Gastrocnemius medialis (tissue), 4 donors: ENCODE measurements around the gene ABTB2. TPM values are rescaled to one million over a fixed set of nuclear protein-coding genes. Genes with fewer than 3 reads are reported as not detected.
"Not testable (repeated sequence)": the region's sequence is repeated elsewhere in the genome, so short reads cannot be mapped to it uniquely, and the experiment has no call there.

ENCODE experiments used
- ATAC-seq, 2 donors: fragments of 150-250 bp; one replicate each; pipeline ENCODE4 v1.9.1; 2016
- DNase-seq, 2 donors: peaks; one replicate each; pipeline ENCODE4 v3.0.0-alpha.2; 2019
- H3K27ac ChIP-seq, 4 donors: fragments of 200-600 bp; sonication (generic); 1 replicate in 1 of 4; 2 replicates in 3 of 4; pipeline ENCODE4 v1.5.1; 2016 to 2018; ENCODE audit warnings: mild to moderate bottlenecking in 2 of 4, moderate library complexity in 1 of 4
- H3K27me3 ChIP-seq, 3 donors: fragments of 200-600 bp; sonication (generic) in 2 of 3; 1 replicate in 1 of 3; 2 replicates in 2 of 3; pipeline versions ENCODE4 v1.5.1 to v1.6.0; 2016 to 2019; ENCODE audit warnings: mild to moderate bottlenecking in 1 of 3, moderate library complexity in 1 of 3
- H3K36me3 ChIP-seq, 2 donors: fragments of 200-600 bp; sonication (generic) in 1 of 2; one replicate each; pipeline ENCODE4 v1.5.1; 2017 to 2018
- H3K4me1 ChIP-seq, 2 donors: fragments of 200-600 bp; sonication (generic) in 1 of 2; one replicate each; pipeline ENCODE4 v1.5.1; 2016 to 2017; ENCODE audit warnings: mild to moderate bottlenecking in 2 of 2
- H3K4me3 ChIP-seq, 4 donors: fragments of 200-600 bp; sonication (generic) in 3 of 4; 1 replicate in 1 of 4; 2 replicates in 3 of 4; pipeline ENCODE4 v1.5.1; 2016 to 2019; ENCODE audit warnings: mild to moderate bottlenecking in 2 of 4
- H3K9me3 ChIP-seq, 3 donors: fragments of 200-600 bp; sonication (generic) in 2 of 3; 1 replicate in 1 of 3; 2 replicates in 2 of 3; pipeline ENCODE4 v1.5.1; 2016 to 2019
- POLR2A ChIP-seq, 2 donors: fragments of 450-650 bp; IDR thresholded peaks; one replicate each; pipeline ENCODE4 v1.6.1; 2017; ENCODE audit warnings: antibody characterized with exemption in 2 of 2, mild to moderate bottlenecking in 2 of 2, moderate library complexity in 2 of 2
- in situ Hi-C, 4 donors: fragments of 200-750 bp; cut with MboI; loops; one replicate each; pipeline versions ENCODE4 v1.15.0 to v1.8.0; 2017; ENCODE audit warnings: low sequenced_read_pairs in 4 of 4
- intact Hi-C: fragments of 100-400 bp; cut with DNase I; formaldehyde crosslinking; loops from one replicate; pipeline ENCODE4 v1.15.1; 2023; ENCODE audit warnings: low total_unique reads
- total RNA-seq, 4 donors: library from RNA; depleted of rRNA; stranded (reverse); fragments of >200 nt; gene quantifications; one replicate each; pipeline versions ENCODE4 v1.1.0 to v1.2.3, GENCODE V29; 2016
- TF ChIP-seq, protein P1 (sequence below), 5 experiments: fragments of 450-650 bp in 3 of 5; fragments of 200-600 bp in 2 of 5; sonication (generic) in 2 of 5; IDR thresholded peaks in 4 of 5; conservative IDR thresholded peaks in 1 of 5; 1 replicate in 4 of 5; 2 replicates in 1 of 5; pipeline ENCODE4 v1.5.1; 2016 to 2019; ENCODE audit warnings: antibody characterized with exemption in 5 of 5, mild to moderate bottlenecking in 3 of 5, moderate library complexity in 3 of 5

The ABTB2 gene
- total RNA-seq, 4 donors from 2014 or later, result 8.8 to 30.7 (median 12.2) TPM

- Histone ChIP-seq H3K4me3 (no peak overlapping the region), H3K27me3 (no peaks in the 10 kb centered on the region), H3K27ac (no peak overlapping the region), H3K9me3 (no peaks in the 10 kb centered on the region), H3K36me3 (no peaks in the 10 kb centered on the region), H3K4me1 (peaks cover 9% of the 10 kb centered on the region in 2 donors)
- no peak for DNase-seq
- no peak for TF ChIP-seq POLR2A (IDR thresholded peaks at IDR 0.05)
- TF ChIP-seq, protein P1, sequence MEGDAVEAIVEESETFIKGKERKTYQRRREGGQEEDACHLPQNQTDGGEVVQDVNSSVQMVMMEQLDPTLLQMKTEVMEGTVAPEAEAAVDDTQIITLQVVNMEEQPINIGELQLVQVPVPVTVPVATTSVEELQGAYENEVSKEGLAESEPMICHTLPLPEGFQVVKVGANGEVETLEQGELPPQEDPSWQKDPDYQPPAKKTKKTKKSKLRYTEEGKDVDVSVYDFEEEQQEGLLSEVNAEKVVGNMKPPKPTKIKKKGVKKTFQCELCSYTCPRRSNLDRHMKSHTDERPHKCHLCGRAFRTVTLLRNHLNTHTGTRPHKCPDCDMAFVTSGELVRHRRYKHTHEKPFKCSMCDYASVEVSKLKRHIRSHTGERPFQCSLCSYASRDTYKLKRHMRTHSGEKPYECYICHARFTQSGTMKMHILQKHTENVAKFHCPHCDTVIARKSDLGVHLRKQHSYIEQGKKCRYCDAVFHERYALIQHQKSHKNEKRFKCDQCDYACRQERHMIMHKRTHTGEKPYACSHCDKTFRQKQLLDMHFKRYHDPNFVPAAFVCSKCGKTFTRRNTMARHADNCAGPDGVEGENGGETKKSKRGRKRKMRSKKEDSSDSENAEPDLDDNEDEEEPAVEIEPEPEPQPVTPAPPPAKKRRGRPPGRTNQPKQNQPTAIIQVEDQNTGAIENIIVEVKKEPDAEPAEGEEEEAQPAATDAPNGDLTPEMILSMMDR (IDR thresholded peaks at IDR 0.05 in 4 of 5, conservative IDR thresholded peaks at IDR 0.05 in 1 of 5), result no peak
- no peak for ATAC-seq
- intact Hi-C loops, result no loop called here
- in situ Hi-C loops, result no loop called here
Observed at GRCh38 chr11:34394771-34395300, 37.0 kb upstream of the ABTB2 start.

GRCh38 chr11:34387653-34388052 is 29.8 kb upstream of the ABTB2 start:
- no peak overlapping the region for H3K4me3 ChIP-seq
- no peaks in the 10 kb centered on the region for H3K4me1 ChIP-seq
- TF ChIP-seq, protein P1 (IDR thresholded peaks at IDR 0.05 in 4 of 5, conservative IDR thresholded peaks at IDR 0.05 in 1 of 5), result no peak
- TF ChIP-seq POLR2A (IDR thresholded peaks at IDR 0.05), result no peak
- DNase-seq (no peak), ATAC-seq (no peak)
- in situ Hi-C loops (no loop called here), intact Hi-C loops (no loop called here)
- no peak overlapping the region for H3K27ac ChIP-seq
- H3K36me3 ChIP-seq, result no peaks in the 10 kb centered on the region
- no peaks in the 10 kb centered on the region for H3K27me3 ChIP-seq
- no peaks in the 10 kb centered on the region for H3K9me3 ChIP-seq

DNA sequence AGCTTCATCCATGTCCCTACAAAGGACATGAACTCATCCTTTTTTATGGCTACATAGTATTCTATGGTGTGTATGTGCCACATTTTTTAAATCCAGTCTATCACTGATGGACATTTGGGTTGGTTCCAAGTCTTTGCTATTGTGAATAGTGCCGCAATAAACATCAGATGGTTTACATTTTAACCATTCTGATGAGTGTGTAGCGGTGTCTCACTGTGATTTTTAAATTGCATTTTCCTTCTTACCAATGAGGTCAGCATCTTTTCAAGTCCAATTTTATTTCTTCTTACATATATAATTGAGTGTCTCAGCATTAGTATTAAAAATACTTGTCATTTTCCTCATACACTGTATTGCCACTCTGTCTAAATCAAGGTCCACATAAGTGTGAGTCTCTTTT is 28.5 kb upstream of the ABTB2 start:
- H3K4me1 ChIP-seq, DNase-seq, H3K27me3 ChIP-seq, H3K4me3 ChIP-seq, in situ Hi-C loops, intact Hi-C loops, H3K27ac ChIP-seq, H3K9me3 ChIP-seq, H3K36me3 ChIP-seq, ATAC-seq: not testable (repeated sequence)

DNA sequence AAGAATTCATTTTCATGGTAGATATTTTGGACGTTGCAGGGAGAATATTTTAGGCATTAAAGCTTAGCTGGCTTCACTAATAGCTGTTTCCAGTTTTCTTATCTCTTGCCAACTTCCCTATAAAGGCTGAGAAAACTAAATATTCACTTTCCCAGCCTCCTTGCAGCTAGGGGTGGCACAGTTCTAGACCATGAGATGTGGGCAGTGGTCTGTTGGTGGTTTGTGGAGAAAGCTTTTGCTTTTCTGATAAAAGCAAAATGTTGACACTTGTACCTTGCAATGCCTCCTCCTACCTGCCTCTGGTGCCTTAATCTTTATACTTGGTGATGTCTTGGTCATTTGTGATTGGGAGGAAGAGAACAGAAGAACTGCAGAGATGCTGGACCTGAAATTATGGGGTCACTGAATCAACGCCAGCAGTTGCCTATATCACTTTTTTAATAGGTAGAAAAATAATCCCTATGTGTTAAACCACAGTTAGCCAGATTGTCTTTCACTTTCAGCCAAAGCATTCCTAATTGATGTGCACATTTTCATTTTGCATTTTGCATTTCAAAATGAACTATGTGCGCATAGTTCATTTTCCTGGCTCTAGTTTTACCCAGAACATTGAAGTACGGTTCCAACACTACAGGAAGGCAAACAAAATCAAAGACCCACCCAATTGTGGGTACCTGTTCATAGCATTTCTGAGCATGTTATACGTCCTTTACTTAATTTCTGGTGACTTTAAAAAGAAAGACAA is 24.9 kb upstream of the ABTB2 start:
- Histone ChIP-seq H3K9me3 (no peaks in the 10 kb centered on the region), H3K27me3 (no peaks in the 10 kb centered on the region), H3K4me3 (no peak overlapping the region), H3K36me3 (no peaks in the 10 kb centered on the region), H3K4me1 (no peaks in the 10 kb centered on the region), H3K27ac (no peak overlapping the region)
- in situ Hi-C loops (no loop called here), intact Hi-C loops (no loop called here)
- TF ChIP-seq, protein P1 (IDR thresholded peaks at IDR 0.05 in 4 of 5, conservative IDR thresholded peaks at IDR 0.05 in 1 of 5), result no peak
- TF ChIP-seq POLR2A (IDR thresholded peaks at IDR 0.05), result no peak
- ATAC-seq, result no peak
- DNase-seq, result no peak

- ATAC-seq (no peak), DNase-seq (no peak)
- Histone ChIP-seq H3K9me3 (no peaks in the 10 kb centered on the region), H3K36me3 (no peaks in the 10 kb centered on the region), H3K27me3 (no peaks in the 10 kb centered on the region), H3K27ac (no peak overlapping the region), H3K4me1 (no peaks in the 10 kb centered on the region), H3K4me3 (no peak overlapping the region)
- intact Hi-C loops (no loop called here), in situ Hi-C loops (no loop called here)
- TF ChIP-seq POLR2A (IDR thresholded peaks at IDR 0.05), result no peak
- TF ChIP-seq, protein P1 (IDR thresholded peaks at IDR 0.05 in 4 of 5, conservative IDR thresholded peaks at IDR 0.05 in 1 of 5), result no peak
Observed at GRCh38 chr11:34381775-34382174, 24.0 kb upstream of the ABTB2 start.
